ENCODE results near the gene ETNK2.
"Not testable (repeated sequence)": the region's sequence is repeated elsewhere in the genome, so short reads cannot be mapped to it uniquely, and the experiment has no call there.

ETNK2 gene

GRCh38 chr1:204098683-204099082 is 53.2 kb downstream of the ETNK2 start:
- DNase-seq (ENCODE audit: low read depth in 2 of 2), result no peak

- DNase-seq (ENCODE audit: low read depth in 2 of 2), result no peak
These were observed 54.9 kb downstream of the ETNK2 start for GRCh38 chr1:204096931-204097330.

GRCh38 chr1:204094856-204095634 is 56.8 kb downstream of the ETNK2 start:
- no peak for DNase-seq (ENCODE audit: low read depth in 2 of 2)

- DNase-seq (ENCODE audit: low read depth in 2 of 2), result no peak
These were observed 57.5 kb downstream of the ETNK2 start for GRCh38 chr1:204094313-204094729.

GRCh38 chr1:204093781-204094180 is 58.1 kb downstream of the ETNK2 start:
- DNase-seq (ENCODE audit: low read depth in 2 of 2), result no peak

GRCh38 chr1:204093421-204093717 is 58.5 kb downstream of the ETNK2 start:
- DNase-seq (ENCODE audit: low read depth in 2 of 2), result no peak

- no peak for DNase-seq (ENCODE audit: low read depth in 2 of 2)
These were observed 59.0 kb downstream of the ETNK2 start for GRCh38 chr1:204092632-204093420.

GRCh38 chr1:204091787-204092312 is 60.0 kb downstream of the ETNK2 start:
- DNase-seq (ENCODE audit: low read depth in 2 of 2), result no peak

- DNase-seq (ENCODE audit: low read depth in 2 of 2), result no peak
These were observed 60.8 kb downstream of the ETNK2 start for GRCh38 chr1:204091066-204091465.

GRCh38 chr1:204090132-204090531 is 61.7 kb downstream of the ETNK2 start:
- DNase-seq (ENCODE audit: low read depth in 2 of 2), result not testable (repeated sequence)

- no peak for DNase-seq (ENCODE audit: low read depth in 2 of 2)
These were observed 62.6 kb downstream of the ETNK2 start for GRCh38 chr1:204089044-204089751.

GRCh38 chr1:204088596-204088995 is 63.2 kb downstream of the ETNK2 start:
- no peak for DNase-seq (ENCODE audit: low read depth in 2 of 2)

- no peak for DNase-seq (ENCODE audit: low read depth in 2 of 2)
These were observed 63.8 kb downstream of the ETNK2 start for GRCh38 chr1:204087893-204088528.

- no peak for DNase-seq (ENCODE audit: low read depth in 2 of 2)
These were observed 64.5 kb downstream of the ETNK2 start for GRCh38 chr1:204087181-204087892.

GRCh38 chr1:204085876-204086275 is 66.0 kb downstream of the ETNK2 start:
- no peak for DNase-seq (ENCODE audit: low read depth in 2 of 2)

- DNase-seq (ENCODE audit: low read depth in 2 of 2), result no peak
These were observed 67.5 kb downstream of the ETNK2 start for GRCh38 chr1:204084247-204084772.

- DNase-seq (ENCODE audit: low read depth in 2 of 2), result no peak
These were observed 68.4 kb downstream of the ETNK2 start for GRCh38 chr1:204083491-204083890.

GRCh38 chr1:204081791-204082513 is 69.9 kb downstream of the ETNK2 start:
- no peak for DNase-seq (ENCODE audit: low read depth in 2 of 2)

GRCh38 chr1:204081164-204081790 is 70.6 kb downstream of the ETNK2 start:
- DNase-seq (ENCODE audit: low read depth in 2 of 2), result no peak

All from stimulated activated CD4-positive, alpha-beta T cell treated with anti-CD3 and anti-CD28 coated beads, Interleukin-4, amount 100 ng/mL, for 48 hours (primary cell).